Femur (tissue), 1 donor: Measurements from ENCODE around the gene MAL.

Experiments
- DNase-seq: peaks from one replicate; pipeline ENCODE4 v3.0.0-alpha.2; 2017

Gene MAL

GRCh38 chr2:95025406-95026319, at the start of gene MAL:
MAL (plus strand) TSS chr2:95025708; CDS start chr2:95025793, 85 bp downstream.
- DNase-seq, result no peak

GRCh38 chr2:94977826-94978225, 47.7 kb upstream of the MAL start:
- no peak for DNase-seq

- DNase-seq, result no peak
Observed at GRCh38 chr2:94978917-94979316, 46.6 kb upstream of the MAL start.

- DNase-seq, result no peak
Observed at GRCh38 chr2:94979406-94980375, 45.8 kb upstream of the MAL start.

GRCh38 chr2:94980406-94980805, 45.1 kb upstream of the MAL start:
- no peak for DNase-seq

GRCh38 chr2:94982156-94982555, 43.4 kb upstream of the MAL start:
- no peak for DNase-seq

- DNase-seq, result no peak
Observed at GRCh38 chr2:94982675-94983074, 42.8 kb upstream of the MAL start.

GRCh38 chr2:94984964-94985575, 40.4 kb upstream of the MAL start:
- no peak for DNase-seq

- DNase-seq, result no peak
Observed at GRCh38 chr2:94985636-94986035, 39.9 kb upstream of the MAL start.

- DNase-seq, result peak; percentile 55
Observed at GRCh38 chr2:94986392-94986963, 39.0 kb upstream of the MAL start.

GRCh38 chr2:94987074-94988020, 38.2 kb upstream of the MAL start:
- DNase-seq, result no peak

GRCh38 chr2:94990956-94991355, 34.6 kb upstream of the MAL start:
- no peak for DNase-seq

- no peak for DNase-seq
Observed at GRCh38 chr2:94992360-94992759, 33.1 kb upstream of the MAL start.

GRCh38 chr2:94993176-94994062, 32.1 kb upstream of the MAL start:
- no peak for DNase-seq

GRCh38 chr2:94994063-94994913, 31.2 kb upstream of the MAL start:
- DNase-seq, result no peak

GRCh38 chr2:94994914-94995552, 30.5 kb upstream of the MAL start:
- no peak for DNase-seq

- DNase-seq, result no peak
Observed at GRCh38 chr2:94995553-94996304, 29.8 kb upstream of the MAL start.
